AG08396 (cell line): Measurements from ENCODE around the gene HOXD12.

Experiments
- DNase-seq: peaks from one replicate; pipeline ENCODE4 v3.0.0; 2012; ENCODE audit warnings: low spot score, mixed read lengths

Gene HOXD12

GRCh38 chr2:176105730-176106580 lies 6.4 kb downstream of the HOXD12 start:
- DNase-seq: no peak

- no peak for DNase-seq
Measured at GRCh38 chr2:176106581-176107539, 7.3 kb downstream of the HOXD12 start, which contains the start of gene HOXD11. TSS of gene HOXD11 (plus strand) at chr2:176107280. CDS start at chr2:176107356, 76 bp downstream.

GRCh38 chr2:176107731-176108181 lies 8.2 kb downstream of the HOXD12 start:
- DNase-seq: no peak

- no peak for DNase-seq
Measured at GRCh38 chr2:176109192-176109901, 9.8 kb downstream of the HOXD12 start.

GRCh38 chr2:176109946-176110345 lies 10.4 kb downstream of the HOXD12 start:
- no peak for DNase-seq

GRCh38 chr2:176110415-176111308 lies 11.1 kb downstream of the HOXD12 start:
- no peak for DNase-seq

GRCh38 chr2:176111309-176111663 lies 11.7 kb downstream of the HOXD12 start:
- peak; percentile 69 for DNase-seq

- no peak for DNase-seq
Measured at GRCh38 chr2:176111846-176112374, 12.3 kb downstream of the HOXD12 start.

- DNase-seq: no peak
Measured at GRCh38 chr2:176112375-176113302, 13.0 kb downstream of the HOXD12 start.

GRCh38 chr2:176114120-176114929 lies 14.7 kb downstream of the HOXD12 start:
- no peak for DNase-seq

GRCh38 chr2:176114930-176115625 lies 15.5 kb downstream of the HOXD12 start:
- no peak for DNase-seq

- no peak for DNase-seq
Measured at GRCh38 chr2:176115883-176116813, 16.6 kb downstream of the HOXD12 start, which contains the start of gene HOXD10. TSS of gene HOXD10 (plus strand) at chr2:176116778. CDS start at chr2:176116834, 56 bp downstream.

GRCh38 chr2:176117162-176117822 lies 17.7 kb downstream of the HOXD12 start:
- no peak for DNase-seq

GRCh38 chr2:176117823-176118371 lies 18.3 kb downstream of the HOXD12 start:
- no peak for DNase-seq

GRCh38 chr2:176118601-176119339 lies 19.2 kb downstream of the HOXD12 start:
- no peak for DNase-seq
